ENCODE measurements around the gene TRPT1.

Gene TRPT1

DNA sequence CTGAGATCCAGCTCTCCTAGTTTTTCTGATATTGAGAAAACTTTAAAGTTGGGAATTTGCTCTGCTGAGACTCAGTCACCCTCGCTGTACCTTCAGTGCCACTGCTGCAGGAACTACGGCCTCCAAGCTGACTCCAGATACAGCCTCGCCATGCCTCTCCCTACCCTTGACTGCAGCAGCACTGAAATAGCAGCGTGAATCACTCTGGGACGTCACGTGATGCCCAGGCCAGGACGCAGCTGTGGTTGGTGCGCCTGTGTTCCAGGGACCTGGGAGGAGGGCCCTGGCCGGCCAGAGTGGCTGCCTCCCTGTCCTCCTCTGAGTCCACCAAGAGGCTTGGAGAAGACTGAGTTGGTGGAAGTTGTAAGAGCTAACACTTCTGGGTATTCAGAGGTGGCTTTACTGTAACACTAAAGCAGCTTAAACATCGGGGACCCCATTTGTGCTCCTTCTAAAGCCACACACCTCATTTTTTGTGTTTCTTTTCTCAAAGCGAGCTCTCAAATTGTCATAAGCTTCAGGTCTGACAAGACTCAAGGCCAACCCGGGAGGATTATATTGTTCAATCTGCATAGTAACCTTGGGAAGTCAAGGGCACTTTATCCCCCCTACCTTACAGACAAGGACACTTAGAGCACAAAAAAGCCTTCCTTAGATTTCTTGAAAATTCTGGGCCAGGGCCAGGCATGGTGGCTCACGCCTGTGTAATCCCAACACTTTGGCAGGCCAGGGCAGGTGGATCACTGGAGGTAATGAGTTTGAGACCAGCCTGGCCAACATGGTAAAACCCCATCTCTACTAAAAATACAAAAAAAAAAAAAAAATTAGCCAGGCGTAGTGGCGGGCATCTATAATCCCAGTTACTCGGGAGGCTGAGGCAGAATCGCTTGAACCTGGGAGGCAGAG lies 44.2 kb downstream of the TRPT1 start:
- Histone ChIP-seq H3K27me3 (ENCODE audit: insufficient read depth, poor library complexity, severe bottlenecking) (no peaks in the 10 kb centered on the region), H3K27ac (replicated peaks) (no peak overlapping the region), H3K4me3 (replicated peaks; ENCODE audit: insufficient read depth, low read length) (no peak overlapping the region)
- peak; percentile 80 for DNase-seq (ENCODE audit: low read depth in 1 of 2, low spot score in 1 of 2)
- TF ChIP-seq CTCF (IDR thresholded peaks at IDR 0.05; ENCODE audit: insufficient read depth, low read length) (no peak), POLR2AphosphoS5 (IDR thresholded peaks at IDR 0.05; ENCODE audit: low read depth) (peak; percentile 62)

- Histone ChIP-seq H3K4me3 (replicated peaks; ENCODE audit: insufficient read depth, low read length) (no peak overlapping the region), H3K27ac (replicated peaks) (no peak overlapping the region), H3K27me3 (ENCODE audit: insufficient read depth, poor library complexity, severe bottlenecking) (no peaks in the 10 kb centered on the region)
- TF ChIP-seq, protein P1, sequence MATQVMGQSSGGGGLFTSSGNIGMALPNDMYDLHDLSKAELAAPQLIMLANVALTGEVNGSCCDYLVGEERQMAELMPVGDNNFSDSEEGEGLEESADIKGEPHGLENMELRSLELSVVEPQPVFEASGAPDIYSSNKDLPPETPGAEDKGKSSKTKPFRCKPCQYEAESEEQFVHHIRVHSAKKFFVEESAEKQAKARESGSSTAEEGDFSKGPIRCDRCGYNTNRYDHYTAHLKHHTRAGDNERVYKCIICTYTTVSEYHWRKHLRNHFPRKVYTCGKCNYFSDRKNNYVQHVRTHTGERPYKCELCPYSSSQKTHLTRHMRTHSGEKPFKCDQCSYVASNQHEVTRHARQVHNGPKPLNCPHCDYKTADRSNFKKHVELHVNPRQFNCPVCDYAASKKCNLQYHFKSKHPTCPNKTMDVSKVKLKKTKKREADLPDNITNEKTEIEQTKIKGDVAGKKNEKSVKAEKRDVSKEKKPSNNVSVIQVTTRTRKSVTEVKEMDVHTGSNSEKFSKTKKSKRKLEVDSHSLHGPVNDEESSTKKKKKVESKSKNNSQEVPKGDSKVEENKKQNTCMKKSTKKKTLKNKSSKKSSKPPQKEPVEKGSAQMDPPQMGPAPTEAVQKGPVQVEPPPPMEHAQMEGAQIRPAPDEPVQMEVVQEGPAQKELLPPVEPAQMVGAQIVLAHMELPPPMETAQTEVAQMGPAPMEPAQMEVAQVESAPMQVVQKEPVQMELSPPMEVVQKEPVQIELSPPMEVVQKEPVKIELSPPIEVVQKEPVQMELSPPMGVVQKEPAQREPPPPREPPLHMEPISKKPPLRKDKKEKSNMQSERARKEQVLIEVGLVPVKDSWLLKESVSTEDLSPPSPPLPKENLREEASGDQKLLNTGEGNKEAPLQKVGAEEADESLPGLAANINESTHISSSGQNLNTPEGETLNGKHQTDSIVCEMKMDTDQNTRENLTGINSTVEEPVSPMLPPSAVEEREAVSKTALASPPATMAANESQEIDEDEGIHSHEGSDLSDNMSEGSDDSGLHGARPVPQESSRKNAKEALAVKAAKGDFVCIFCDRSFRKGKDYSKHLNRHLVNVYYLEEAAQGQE (IDR thresholded peaks at IDR 0.05; ENCODE audit: insufficient replicate concordance, low read depth), result no peak
- no peak for TF ChIP-seq GABPA (IDR thresholded peaks at IDR 0.05; ENCODE audit: low read depth)
- no peak for TF ChIP-seq POLR2AphosphoS5 (IDR thresholded peaks at IDR 0.05; ENCODE audit: low read depth)
- TF ChIP-seq SPI1 (IDR thresholded peaks at IDR 0.05; ENCODE audit: borderline replicate concordance, low read depth), result no peak
- no peak for TF ChIP-seq CTCF (IDR thresholded peaks at IDR 0.05; ENCODE audit: insufficient read depth, low read length)
- DNase-seq (ENCODE audit: low read depth in 1 of 2, low spot score in 1 of 2), result no peak
Observed at GRCh38 chr11:64180891-64181290, 45.1 kb downstream of the TRPT1 start.

GRCh38 chr11:64178951-64179639 lies 46.9 kb downstream of the TRPT1 start:
- no peak for DNase-seq (ENCODE audit: low read depth in 1 of 2, low spot score in 1 of 2)
- Histone ChIP-seq H3K27ac (replicated peaks) (no peak overlapping the region), H3K27me3 (ENCODE audit: insufficient read depth, poor library complexity, severe bottlenecking) (no peaks in the 10 kb centered on the region), H3K4me3 (replicated peaks; ENCODE audit: insufficient read depth, low read length) (no peak overlapping the region)
- TF ChIP-seq GABPA (IDR thresholded peaks at IDR 0.05; ENCODE audit: low read depth), result no peak
- TF ChIP-seq, protein P1 (IDR thresholded peaks at IDR 0.05; ENCODE audit: insufficient replicate concordance, low read depth), result no peak
- TF ChIP-seq CTCF (IDR thresholded peaks at IDR 0.05; ENCODE audit: insufficient read depth, low read length), result no peak
- no peak for TF ChIP-seq SPI1 (IDR thresholded peaks at IDR 0.05; ENCODE audit: borderline replicate concordance, low read depth)
- no peak for TF ChIP-seq POLR2AphosphoS5 (IDR thresholded peaks at IDR 0.05; ENCODE audit: low read depth)

All from HL-60 (cell line).